Ectodermal cell (in vitro differentiated cells): Measurements from ENCODE around the gene ATP5F1E.

Experiments
- H3K27ac ChIP-seq: 2 replicates; pipeline ENCODE4 v1.7.0; 2013; ENCODE audit warnings: mild to moderate bottlenecking, low read depth, low read length; ENCODE audit not compliant: insufficient read depth, poor library complexity, severe bottlenecking
- H3K27me3 ChIP-seq: 2 replicates; pipeline ENCODE4 v1.7.0; 2013; ENCODE audit warnings: mild to moderate bottlenecking, low read length; ENCODE audit not compliant: insufficient read depth, control insufficient read depth, poor library complexity, severe bottlenecking
- H3K36me3 ChIP-seq: one replicate; pipeline ENCODE4 v1.7.0; 2013; ENCODE audit warnings: low read length; ENCODE audit not compliant: control insufficient read depth, insufficient read depth
- H3K4me1 ChIP-seq: one replicate; pipeline ENCODE4 v1.7.0; 2013; ENCODE audit warnings: low read length; ENCODE audit not compliant: control insufficient read depth, insufficient read depth
- H3K4me3 ChIP-seq: 2 replicates; pipeline ENCODE4 v1.7.0; 2013; ENCODE audit warnings: low read depth, low read length, control low read depth; ENCODE audit not compliant: insufficient read depth
- H3K9me3 ChIP-seq: 2 replicates; pipeline ENCODE4 v1.7.0; 2013; ENCODE audit warnings: mild to moderate bottlenecking, low read length, moderate library complexity; ENCODE audit not compliant: control insufficient read depth
- WGBS, 2 experiments: methylation state at CpG; one replicate each; pipeline ENCODE4 v1.1.7; 2013; ENCODE audit warnings: missing lambda C conversion rate in 2 of 2; 5-methylcytosine and 5-hydroxymethylcytosine counted together

The ATP5F1E gene

DNA sequence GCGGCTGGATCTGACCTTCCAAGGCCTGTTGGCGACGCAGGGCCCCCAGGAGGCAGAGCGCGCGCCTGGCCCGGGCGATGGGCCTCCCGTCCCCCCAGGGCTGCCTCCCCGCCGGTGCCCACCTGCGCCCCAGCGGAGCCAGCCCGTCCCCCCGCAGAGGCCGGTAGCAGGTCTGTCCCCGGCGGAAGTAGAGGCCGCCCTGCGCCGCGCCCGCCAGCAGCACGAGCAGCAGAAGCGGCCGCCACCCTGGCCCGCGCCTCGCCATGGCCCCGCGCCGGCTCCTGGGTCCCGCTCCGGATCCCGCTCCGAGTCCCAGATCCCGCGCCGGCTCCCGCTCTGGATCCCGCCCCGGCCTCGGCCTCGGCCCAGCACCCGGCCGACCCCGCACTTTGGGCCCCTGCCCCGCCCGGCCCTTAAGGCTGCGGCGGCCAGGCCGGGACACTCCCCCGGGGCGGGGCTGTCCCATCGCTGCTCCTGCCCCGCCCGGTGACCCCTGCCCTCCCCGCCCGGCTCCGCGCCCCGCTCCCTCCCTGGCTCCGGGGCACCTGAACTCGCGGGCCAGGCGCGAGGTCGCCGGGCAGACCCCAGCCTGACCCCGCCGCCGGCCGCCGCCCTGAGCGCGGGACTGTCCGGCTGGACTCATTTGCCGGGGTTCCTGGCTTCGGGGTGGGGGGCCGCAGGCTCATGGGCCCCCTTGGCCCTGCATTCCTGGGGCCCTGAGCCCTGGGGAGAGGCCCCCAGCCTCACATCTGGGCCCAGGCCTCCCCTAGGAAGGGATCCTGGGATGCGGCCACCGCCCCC lies 25.1 kb downstream of the ATP5F1E start, which contains the start of gene CTSZ:
CTSZ (minus strand) TSS at position 391 of the 801 bp plus-strand sequence; CDS start at position 265, 126 bp downstream.
- Histone ChIP-seq H3K27ac (no peak within 1 kb of the TSS), H3K4me1 (peaks cover 10% of the 10 kb centered on the region), H3K27me3 (peaks cover 10% of the 10 kb centered on the region), H3K36me3 (no peaks in the 10 kb centered on the region), H3K4me3 (peak within 1 kb of the TSS; percentile 59), H3K9me3 (no peaks in the 10 kb centered on the region)
- WGBS, 2 experiments = 7 to 9% methylated on average over 82 of the region's 82 CpGs

GRCh38 chr20:59006167-59006863 lies 25.8 kb downstream of the ATP5F1E start:
- Histone ChIP-seq H3K27ac (no peak overlapping the region), H3K9me3 (no peaks in the 10 kb centered on the region), H3K36me3 (no peaks in the 10 kb centered on the region), H3K4me3 (peak overlapping the region; percentile 59), H3K27me3 (peaks cover 10% of the 10 kb centered on the region), H3K4me1 (peaks cover 10% of the 10 kb centered on the region)
- WGBS, 2 experiments = 77 to 80% methylated on average over 29 of the region's 29 CpGs

DNA sequence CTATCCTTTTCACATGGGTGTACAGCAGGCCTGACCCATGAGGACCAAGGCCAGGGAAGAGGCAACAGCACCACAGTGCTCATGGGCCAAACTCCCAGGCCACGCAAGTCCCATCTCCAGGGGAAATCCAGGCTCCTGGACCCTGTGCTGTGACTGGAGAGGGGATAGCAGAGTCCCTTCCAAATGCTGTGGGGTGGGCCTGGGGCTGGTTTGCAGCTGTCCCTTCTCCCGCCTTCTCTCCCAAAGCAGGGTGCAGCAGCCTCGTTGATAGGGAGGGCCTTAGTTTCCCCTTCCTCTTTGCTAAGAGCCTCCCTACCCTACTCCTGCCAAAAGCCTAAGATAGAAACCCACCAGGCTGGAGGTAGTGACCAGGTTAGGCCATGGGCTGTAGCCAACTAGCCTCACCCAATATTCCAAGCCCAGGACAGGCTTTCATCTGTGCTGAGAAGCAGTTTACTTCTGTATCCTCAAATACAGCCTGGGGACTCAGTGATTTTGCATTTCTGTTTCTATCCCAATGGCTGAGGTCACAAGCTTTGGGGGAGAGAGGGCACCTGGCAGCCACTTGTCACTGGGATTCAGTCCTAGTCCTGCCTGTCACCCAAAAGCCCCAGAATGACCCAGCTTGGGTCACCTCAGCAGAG lies 26.5 kb downstream of the ATP5F1E start:
- WGBS, 2 experiments = 90 to 97% methylated on average over 3 of the region's 3 CpGs
- peaks cover 6% of the 10 kb centered on the region for H3K36me3 ChIP-seq
- H3K27me3 ChIP-seq = peaks cover 10% of the 10 kb centered on the region
- no peaks in the 10 kb centered on the region for H3K9me3 ChIP-seq
- no peak overlapping the region for H3K27ac ChIP-seq
- H3K4me3 ChIP-seq = no peak overlapping the region
- peaks cover 9% of the 10 kb centered on the region for H3K4me1 ChIP-seq

GRCh38 chr20:59004763-59005522 lies 27.2 kb downstream of the ATP5F1E start:
- WGBS, 2 experiments = 91 to 92% methylated on average over 17 of the region's 17 CpGs
- Histone ChIP-seq H3K9me3 (no peaks in the 10 kb centered on the region), H3K27ac (no peak overlapping the region), H3K4me3 (no peak overlapping the region), H3K36me3 (peaks cover 9% of the 10 kb centered on the region), H3K27me3 (peaks cover 10% of the 10 kb centered on the region), H3K4me1 (peaks cover 5% of the 10 kb centered on the region)

- WGBS, 2 experiments = 90 to 95% methylated on average over 4 of the region's 4 CpGs
- no peak overlapping the region for H3K27ac ChIP-seq
- no peaks in the 10 kb centered on the region for H3K9me3 ChIP-seq
- H3K4me3 ChIP-seq = no peak overlapping the region
- H3K36me3 ChIP-seq = peaks cover 9% of the 10 kb centered on the region
- H3K27me3 ChIP-seq = peaks cover 10% of the 10 kb centered on the region
- H3K4me1 ChIP-seq = peaks cover 5% of the 10 kb centered on the region
These were observed 27.7 kb downstream of the ATP5F1E start for GRCh38 chr20:59004493-59004762.

- Histone ChIP-seq H3K27ac (no peak overlapping the region), H3K36me3 (peaks cover 9% of the 10 kb centered on the region), H3K27me3 (peaks cover 10% of the 10 kb centered on the region), H3K9me3 (no peaks in the 10 kb centered on the region), H3K4me3 (no peak overlapping the region), H3K4me1 (peaks cover 5% of the 10 kb centered on the region)
- 92% methylated on average over 16 of the region's 16 CpGs for WGBS, 2 experiments
These were observed 28.2 kb downstream of the ATP5F1E start for GRCh38 chr20:59003836-59004492.

- WGBS, 2 experiments = 86 to 87% methylated on average over 17 of the region's 17 CpGs
- peaks cover 7% of the 10 kb centered on the region for H3K27me3 ChIP-seq
These were observed 29.2 kb downstream of the ATP5F1E start for GRCh38 chr20:59002874-59003399.

GRCh38 chr20:59002388-59002787 lies 29.7 kb downstream of the ATP5F1E start:
- WGBS, 2 experiments = 93% methylated on average over 8 of the region's 8 CpGs
- peaks cover 9% of the 10 kb centered on the region for H3K36me3 ChIP-seq
- no peak overlapping the region for H3K4me3 ChIP-seq
- no peaks in the 10 kb centered on the region for H3K9me3 ChIP-seq
- peaks cover 1% of the 10 kb centered on the region for H3K27me3 ChIP-seq
- H3K4me1 ChIP-seq = peaks cover 5% of the 10 kb centered on the region
- H3K27ac ChIP-seq = no peak overlapping the region

More at GRCh38 chr20:59002874-59003399, 29.2 kb downstream of the ATP5F1E start:
- Histone ChIP-seq H3K4me1 (peaks cover 5% of the 10 kb centered on the region), H3K9me3 (no peaks in the 10 kb centered on the region), H3K27ac (no peak overlapping the region), H3K36me3 (peaks cover 9% of the 10 kb centered on the region), H3K4me3 (no peak overlapping the region)

GRCh38 chr20:59001449-59002171 lies 30.5 kb downstream of the ATP5F1E start:
- H3K27me3 ChIP-seq = no peaks in the 10 kb centered on the region
- WGBS, 2 experiments = 95% methylated on average over 27 of the region's 27 CpGs
- no peak overlapping the region for H3K27ac ChIP-seq
- H3K9me3 ChIP-seq = no peaks in the 10 kb centered on the region
- peaks cover 5% of the 10 kb centered on the region for H3K4me1 ChIP-seq
- no peak overlapping the region for H3K4me3 ChIP-seq
- H3K36me3 ChIP-seq = peaks cover 9% of the 10 kb centered on the region
